WTC11 (cell line): Measurements from ENCODE around the gene VSIG10. TPM values are rescaled to one million over a fixed set of nuclear protein-coding genes. Genes with fewer than 3 reads are reported as not detected.

Source experiments
- ATAC-seq: fragments of 200-7000 bp; cut with Tn5 transposase; 2 replicates; pipeline ENCODE4 v1.10.0; 2021; ENCODE audit warnings: mild to moderate bottlenecking, moderate library complexity
- CTCF ChIA-PET: fragments of 300-600 bp; sonication (Branson Sonifier 250); formaldehyde crosslinking; loops from one replicate; lab custom pipeline; 2021; ENCODE audit warnings: antibody characterized with exemption; lab: Charles Lee
- POLR2A ChIA-PET: fragments of 350-600 bp; sonication (Branson Sonifier 250); formaldehyde crosslinking; loops from one replicate; lab custom pipeline; 2021; ENCODE audit warnings: antibody characterized with exemption; lab: Charles Lee
- DNase-seq: peaks from one replicate; pipeline ENCODE4 v3.0.0; 2021; ENCODE audit warnings: low spot score
- H3K27ac Mint-ChIP-seq: 2 replicates; pipeline ENCODE4 v1.8.0; 2021; ENCODE audit warnings: mixed read lengths
- H3K27me3 Mint-ChIP-seq: 2 replicates; pipeline ENCODE4 v1.8.0; 2021; ENCODE audit warnings: low read depth, mild to moderate bottlenecking, moderate library complexity, mixed read lengths
- H3K36me3 Mint-ChIP-seq: 2 replicates; pipeline ENCODE4 v1.8.0; 2021; ENCODE audit warnings: mixed read lengths
- H3K4me1 Mint-ChIP-seq: 2 replicates; pipeline ENCODE4 v1.8.0; 2022; ENCODE audit warnings: mixed read lengths
- H3K4me3 Mint-ChIP-seq: 2 replicates; pipeline ENCODE4 v1.8.0; 2021; ENCODE audit warnings: mild to moderate bottlenecking, moderate library complexity, mixed read lengths
- H3K9me3 Mint-ChIP-seq: 2 replicates; pipeline ENCODE4 v1.8.0; 2021; ENCODE audit warnings: mixed read lengths
- EMX1 ChIP-seq: fragments of 250-450 bp; sonication (Bioruptor Pico); IDR thresholded peaks from 2 replicates; pipeline ENCODE4 v1.8.0; 2021; ENCODE audit warnings: mild to moderate bottlenecking
- ESRRA ChIP-seq: sonication (generic); formaldehyde crosslinking; IDR thresholded peaks from 2 replicates; pipeline ENCODE4 v1.8.1; 2022; ENCODE audit warnings: mild to moderate bottlenecking, missing genetic modification reagents, borderline replicate concordance
- FOXK1 ChIP-seq: sonication (generic); formaldehyde crosslinking; IDR thresholded peaks from 2 replicates; pipeline ENCODE4 v1.8.0; 2022; ENCODE audit warnings: mild to moderate bottlenecking, moderate library complexity, missing genetic modification reagents
- GABPB1 ChIP-seq: sonication (generic); formaldehyde crosslinking; IDR thresholded peaks from 2 replicates; pipeline ENCODE4 v1.8.1; 2023; ENCODE audit warnings: mild to moderate bottlenecking, missing genetic modification reagents
- GRHL2 ChIP-seq: fragments of 250-450 bp; sonication (Bioruptor Pico); IDR thresholded peaks from 2 replicates; pipeline ENCODE4 v1.8.0; 2022; ENCODE audit warnings: mild to moderate bottlenecking, moderate library complexity; ENCODE audit not compliant: insufficient replicate concordance, severe bottlenecking
- MXD4 ChIP-seq: fragments of 250-450 bp; sonication (Bioruptor Pico); IDR thresholded peaks from 2 replicates; pipeline ENCODE4 v1.8.0; 2021; ENCODE audit warnings: mild to moderate bottlenecking, moderate library complexity, borderline replicate concordance
- MYBL2 ChIP-seq: sonication (generic); formaldehyde crosslinking; IDR thresholded peaks from 2 replicates; pipeline ENCODE4 v1.8.1; 2023; ENCODE audit warnings: mild to moderate bottlenecking, moderate library complexity, missing genetic modification reagents
- NFATC4 ChIP-seq: fragments of 250-450 bp; sonication (Bioruptor Pico); IDR thresholded peaks from 2 replicates; pipeline ENCODE4 v1.9.0; 2021; ENCODE audit warnings: mild to moderate bottlenecking
- SOX15 ChIP-seq: fragments of 250-450 bp; sonication (Bioruptor Pico); IDR thresholded peaks from 2 replicates; pipeline ENCODE4 v1.9.0; 2021; ENCODE audit warnings: mild to moderate bottlenecking
- SP1 ChIP-seq: sonication (generic); formaldehyde crosslinking; conservative IDR thresholded peaks from 2 replicates; pipeline ENCODE4 v1.8.1; 2022; ENCODE audit warnings: missing genetic modification reagents
- TEAD4 ChIP-seq: sonication (generic); formaldehyde crosslinking; IDR thresholded peaks from 2 replicates; pipeline ENCODE4 v1.8.0; 2022; ENCODE audit warnings: mild to moderate bottlenecking, missing genetic modification reagents
- ZNF219 ChIP-seq: sonication (generic); formaldehyde crosslinking; IDR thresholded peaks from 2 replicates; pipeline ENCODE4 v1.8.0; 2023; ENCODE audit warnings: missing genetic modification reagents, mild to moderate bottlenecking, borderline replicate concordance
- ZNF396 ChIP-seq: fragments of 250-450 bp; sonication (Bioruptor Pico); IDR thresholded peaks from 2 replicates; pipeline ENCODE4 v1.8.0; 2021; ENCODE audit warnings: mild to moderate bottlenecking, moderate library complexity, borderline replicate concordance
- total RNA-seq: library from RNA; stranded (reverse); gene quantifications from 3 replicates; pipeline ENCODE4 v1.2.3, GENCODE V29; 2021
- TF ChIP-seq, protein P1 (sequence below): sonication (generic); formaldehyde crosslinking; IDR thresholded peaks from 2 replicates; pipeline ENCODE4 v1.8.1; 2023; ENCODE audit warnings: mild to moderate bottlenecking, missing genetic modification reagents
- TF ChIP-seq, protein P2 (sequence below): sonication (generic); formaldehyde crosslinking; IDR thresholded peaks from 2 replicates; pipeline ENCODE4 v1.8.1; 2023; ENCODE audit warnings: mild to moderate bottlenecking, moderate library complexity, missing genetic modification reagents
- TF ChIP-seq, protein P3 (sequence below): sonication (generic); formaldehyde crosslinking; IDR thresholded peaks from 2 replicates; pipeline ENCODE4 v1.8.1; 2023; ENCODE audit warnings: mild to moderate bottlenecking, missing genetic modification reagents, moderate library complexity
- TF ChIP-seq, protein P4 (sequence below): sonication (generic); formaldehyde crosslinking; IDR thresholded peaks from 2 replicates; pipeline ENCODE4 v1.8.1; 2022; ENCODE audit warnings: mild to moderate bottlenecking, moderate library complexity, missing genetic modification reagents
- TF ChIP-seq, protein P5 (sequence below): sonication (generic); formaldehyde crosslinking; IDR thresholded peaks from 2 replicates; pipeline ENCODE4 v1.8.1; 2023; ENCODE audit warnings: mild to moderate bottlenecking, missing genetic modification reagents, borderline replicate concordance
- TF ChIP-seq, protein P6 (sequence below): fragments of 250-450 bp; sonication (Bioruptor Pico); IDR thresholded peaks from 2 replicates; pipeline ENCODE4 v2.1.2; 2022; ENCODE audit warnings: mild to moderate bottlenecking, moderate library complexity

The VSIG10 gene
- total RNA-seq, 1 experiment from 2014 or later = 82.5 TPM

DNA sequence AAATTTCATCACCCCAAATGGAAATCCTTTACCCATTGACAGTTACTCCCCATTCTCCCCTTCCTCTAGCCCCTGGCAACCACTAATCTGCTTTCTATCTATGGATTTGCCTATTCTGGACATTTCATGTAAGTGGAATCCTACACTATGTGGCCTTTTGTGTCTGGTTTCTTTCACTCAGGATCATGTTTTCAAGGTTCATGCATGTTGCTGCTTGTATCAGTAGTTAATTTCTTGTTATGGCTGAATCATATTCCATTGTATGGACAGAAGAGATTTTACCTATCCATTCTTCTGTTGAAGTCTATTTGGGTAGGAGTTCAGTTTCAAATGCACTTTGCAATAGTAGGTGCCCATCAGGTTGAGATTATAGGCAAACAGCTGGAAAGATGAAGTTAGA lies 85.9 kb downstream of the VSIG10 start:
- Mint-ChIP-seq H3K27me3 (no peaks in the 10 kb centered on the region; the same call in none of the 2 replicates), H3K36me3 (peaks cover 43% of the 10 kb centered on the region), H3K4me3 (peak overlapping the region; percentile 93), H3K27ac (no peak overlapping the region), H3K4me1 (peaks cover 22% of the 10 kb centered on the region), H3K9me3 (no peaks in the 10 kb centered on the region; the same call in 1 of the 2 replicates)
- ChIA-PET CTCF (interaction anchor here (2.5 kb wide), 1 partner anchor 143 kb away, joined by 25 read pairs; no protein-coding TSS in a partner anchor), POLR2A (interaction anchor here (0.7 kb wide), 1 partner anchor 96 kb away, joined by 4 read pairs; no protein-coding TSS in a partner anchor)
- TF ChIP-seq, protein P1, sequence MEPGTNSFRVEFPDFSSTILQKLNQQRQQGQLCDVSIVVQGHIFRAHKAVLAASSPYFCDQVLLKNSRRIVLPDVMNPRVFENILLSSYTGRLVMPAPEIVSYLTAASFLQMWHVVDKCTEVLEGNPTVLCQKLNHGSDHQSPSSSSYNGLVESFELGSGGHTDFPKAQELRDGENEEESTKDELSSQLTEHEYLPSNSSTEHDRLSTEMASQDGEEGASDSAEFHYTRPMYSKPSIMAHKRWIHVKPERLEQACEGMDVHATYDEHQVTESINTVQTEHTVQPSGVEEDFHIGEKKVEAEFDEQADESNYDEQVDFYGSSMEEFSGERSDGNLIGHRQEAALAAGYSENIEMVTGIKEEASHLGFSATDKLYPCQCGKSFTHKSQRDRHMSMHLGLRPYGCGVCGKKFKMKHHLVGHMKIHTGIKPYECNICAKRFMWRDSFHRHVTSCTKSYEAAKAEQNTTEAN = no peak
- TF ChIP-seq MXD4 (no peak), FOXK1 (no peak), NFATC4 (CRISPR knock-in tag) (no peak), TEAD4 (CRISPR knock-in tag) (no peak), SOX15 (no peak), ZNF219 (CRISPR knock-in tag) (no peak), GABPB1 (CRISPR knock-in tag) (no peak), MYBL2 (CRISPR knock-in tag) (no peak), SP1 (CRISPR knock-in tag) (no peak), EMX1 (no peak), ZNF396 (no peak), GRHL2 (no peak), ESRRA (no peak)
- TF ChIP-seq, protein P2, sequence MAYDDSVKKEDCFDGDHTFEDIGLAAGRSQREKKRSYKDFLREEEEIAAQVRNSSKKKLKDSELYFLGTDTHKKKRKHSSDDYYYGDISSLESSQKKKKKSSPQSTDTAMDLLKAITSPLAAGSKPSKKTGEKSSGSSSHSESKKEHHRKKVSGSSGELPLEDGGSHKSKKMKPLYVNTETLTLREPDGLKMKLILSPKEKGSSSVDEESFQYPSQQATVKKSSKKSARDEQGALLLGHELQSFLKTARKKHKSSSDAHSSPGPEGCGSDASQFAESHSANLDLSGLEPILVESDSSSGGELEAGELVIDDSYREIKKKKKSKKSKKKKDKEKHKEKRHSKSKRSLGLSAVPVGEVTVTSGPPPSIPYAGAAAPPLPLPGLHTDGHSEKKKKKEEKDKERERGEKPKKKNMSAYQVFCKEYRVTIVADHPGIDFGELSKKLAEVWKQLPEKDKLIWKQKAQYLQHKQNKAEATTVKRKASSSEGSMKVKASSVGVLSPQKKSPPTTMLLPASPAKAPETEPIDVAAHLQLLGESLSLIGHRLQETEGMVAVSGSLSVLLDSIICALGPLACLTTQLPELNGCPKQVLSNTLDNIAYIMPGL (CRISPR knock-in tag) = no peak
- TF ChIP-seq, protein P3, sequence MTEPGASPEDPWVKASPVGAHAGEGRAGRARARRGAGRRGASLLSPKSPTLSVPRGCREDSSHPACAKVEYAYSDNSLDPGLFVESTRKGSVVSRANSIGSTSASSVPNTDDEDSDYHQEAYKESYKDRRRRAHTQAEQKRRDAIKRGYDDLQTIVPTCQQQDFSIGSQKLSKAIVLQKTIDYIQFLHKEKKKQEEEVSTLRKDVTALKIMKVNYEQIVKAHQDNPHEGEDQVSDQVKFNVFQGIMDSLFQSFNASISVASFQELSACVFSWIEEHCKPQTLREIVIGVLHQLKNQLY (CRISPR knock-in tag) = no peak
- TF ChIP-seq, protein P4, sequence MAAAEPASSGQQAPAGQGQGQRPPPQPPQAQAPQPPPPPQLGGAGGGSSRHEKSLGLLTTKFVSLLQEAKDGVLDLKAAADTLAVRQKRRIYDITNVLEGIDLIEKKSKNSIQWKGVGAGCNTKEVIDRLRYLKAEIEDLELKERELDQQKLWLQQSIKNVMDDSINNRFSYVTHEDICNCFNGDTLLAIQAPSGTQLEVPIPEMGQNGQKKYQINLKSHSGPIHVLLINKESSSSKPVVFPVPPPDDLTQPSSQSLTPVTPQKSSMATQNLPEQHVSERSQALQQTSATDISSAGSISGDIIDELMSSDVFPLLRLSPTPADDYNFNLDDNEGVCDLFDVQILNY (CRISPR knock-in tag) = no peak
- TF ChIP-seq, protein P5, sequence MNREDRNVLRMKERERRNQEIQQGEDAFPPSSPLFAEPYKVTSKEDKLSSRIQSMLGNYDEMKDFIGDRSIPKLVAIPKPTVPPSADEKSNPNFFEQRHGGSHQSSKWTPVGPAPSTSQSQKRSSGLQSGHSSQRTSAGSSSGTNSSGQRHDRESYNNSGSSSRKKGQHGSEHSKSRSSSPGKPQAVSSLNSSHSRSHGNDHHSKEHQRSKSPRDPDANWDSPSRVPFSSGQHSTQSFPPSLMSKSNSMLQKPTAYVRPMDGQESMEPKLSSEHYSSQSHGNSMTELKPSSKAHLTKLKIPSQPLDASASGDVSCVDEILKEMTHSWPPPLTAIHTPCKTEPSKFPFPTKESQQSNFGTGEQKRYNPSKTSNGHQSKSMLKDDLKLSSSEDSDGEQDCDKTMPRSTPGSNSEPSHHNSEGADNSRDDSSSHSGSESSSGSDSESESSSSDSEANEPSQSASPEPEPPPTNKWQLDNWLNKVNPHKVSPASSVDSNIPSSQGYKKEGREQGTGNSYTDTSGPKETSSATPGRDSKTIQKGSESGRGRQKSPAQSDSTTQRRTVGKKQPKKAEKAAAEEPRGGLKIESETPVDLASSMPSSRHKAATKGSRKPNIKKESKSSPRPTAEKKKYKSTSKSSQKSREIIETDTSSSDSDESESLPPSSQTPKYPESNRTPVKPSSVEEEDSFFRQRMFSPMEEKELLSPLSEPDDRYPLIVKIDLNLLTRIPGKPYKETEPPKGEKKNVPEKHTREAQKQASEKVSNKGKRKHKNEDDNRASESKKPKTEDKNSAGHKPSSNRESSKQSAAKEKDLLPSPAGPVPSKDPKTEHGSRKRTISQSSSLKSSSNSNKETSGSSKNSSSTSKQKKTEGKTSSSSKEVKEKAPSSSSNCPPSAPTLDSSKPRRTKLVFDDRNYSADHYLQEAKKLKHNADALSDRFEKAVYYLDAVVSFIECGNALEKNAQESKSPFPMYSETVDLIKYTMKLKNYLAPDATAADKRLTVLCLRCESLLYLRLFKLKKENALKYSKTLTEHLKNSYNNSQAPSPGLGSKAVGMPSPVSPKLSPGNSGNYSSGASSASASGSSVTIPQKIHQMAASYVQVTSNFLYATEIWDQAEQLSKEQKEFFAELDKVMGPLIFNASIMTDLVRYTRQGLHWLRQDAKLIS (CRISPR knock-in tag) = no peak
- TF ChIP-seq, protein P6, sequence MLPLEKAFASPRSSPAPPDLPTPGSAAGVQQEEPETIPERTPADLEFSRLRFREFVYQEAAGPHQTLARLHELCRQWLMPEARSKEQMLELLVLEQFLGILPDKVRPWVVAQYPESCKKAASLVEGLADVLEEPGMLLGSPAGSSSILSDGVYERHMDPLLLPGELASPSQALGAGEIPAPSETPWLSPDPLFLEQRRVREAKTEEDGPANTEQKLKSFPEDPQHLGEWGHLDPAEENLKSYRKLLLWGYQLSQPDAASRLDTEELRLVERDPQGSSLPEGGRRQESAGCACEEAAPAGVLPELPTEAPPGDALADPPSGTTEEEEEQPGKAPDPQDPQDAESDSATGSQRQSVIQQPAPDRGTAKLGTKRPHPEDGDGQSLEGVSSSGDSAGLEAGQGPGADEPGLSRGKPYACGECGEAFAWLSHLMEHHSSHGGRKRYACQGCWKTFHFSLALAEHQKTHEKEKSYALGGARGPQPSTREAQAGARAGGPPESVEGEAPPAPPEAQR = no peak
- DNase-seq = no peak
- no peak for ATAC-seq
